Progenitor cell of endocrine pancreas (in vitro differentiated cells): ENCODE results near the gene VANGL2. TPM values are rescaled to one million over a fixed set of nuclear protein-coding genes. Genes with fewer than 3 reads are reported as not detected.
A peak's percentile ranks its signal among the peaks of the same experiment; 100 is the strongest.

Experiments
- DNase-seq: peaks from one replicate; pipeline ENCODE4 v3.0.0; 2021; ENCODE audit warnings: low spot score; ENCODE audit not compliant: unreplicated experiment
- H3K27ac Mint-ChIP-seq: 2 replicates; pipeline ENCODE4 v1.8.0; 2021; ENCODE audit warnings: mild to moderate bottlenecking, moderate library complexity, mixed read lengths
- H3K27me3 Mint-ChIP-seq: 2 replicates; pipeline ENCODE4 v1.8.0; 2021; ENCODE audit warnings: mixed read lengths
- H3K36me3 Mint-ChIP-seq: 2 replicates; pipeline ENCODE4 v1.8.0; 2022; ENCODE audit warnings: mixed read lengths; ENCODE audit not compliant: insufficient read depth
- H3K4me1 Mint-ChIP-seq: 2 replicates; pipeline ENCODE4 v1.8.0; 2021; ENCODE audit warnings: low read depth, mixed read lengths
- H3K4me3 Mint-ChIP-seq: 2 replicates; pipeline ENCODE4 v1.8.0; 2021; ENCODE audit warnings: low read depth, mild to moderate bottlenecking, moderate library complexity, mixed read lengths
- H3K9me3 Mint-ChIP-seq: 2 replicates; pipeline ENCODE4 v1.8.0; 2021; ENCODE audit warnings: low read depth, mixed read lengths
- total RNA-seq: library from RNA; stranded (reverse); gene quantifications from 2 replicates; pipeline ENCODE4 v1.2.1, GENCODE V29; 2021
- TF ChIP-seq, protein P1 (sequence below): fragments of 200-600 bp; sonication (generic); IDR thresholded peaks from one replicate; pipeline ENCODE4 v1.5.0; 2021; ENCODE audit warnings: antibody characterized with exemption, mild to moderate bottlenecking; ENCODE audit not compliant: unreplicated experiment

Gene VANGL2
- total RNA-seq, 1 donor from 2014 or later, result 80.4 TPM

DNA sequence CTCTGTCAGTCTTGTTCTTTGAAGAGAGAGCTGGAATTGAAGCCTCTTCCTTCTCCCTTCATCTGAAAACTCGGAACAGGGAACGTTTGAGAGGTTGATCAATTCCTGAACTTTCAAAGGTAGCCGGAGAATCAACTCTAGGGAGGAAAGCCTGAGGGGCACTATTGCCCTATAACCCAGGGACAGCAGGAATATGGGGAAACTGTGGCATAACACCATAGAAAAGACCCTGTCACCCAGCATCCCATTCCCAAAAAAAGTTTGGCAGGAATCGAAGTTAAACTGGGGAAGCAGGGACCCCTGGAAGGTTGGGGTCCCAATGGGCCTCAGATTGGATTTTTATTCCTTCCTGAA, 38.6 kb upstream of the VANGL2 start:
- H3K4me3 Mint-ChIP-seq, result no peak overlapping the region
- TF ChIP-seq, protein P1, sequence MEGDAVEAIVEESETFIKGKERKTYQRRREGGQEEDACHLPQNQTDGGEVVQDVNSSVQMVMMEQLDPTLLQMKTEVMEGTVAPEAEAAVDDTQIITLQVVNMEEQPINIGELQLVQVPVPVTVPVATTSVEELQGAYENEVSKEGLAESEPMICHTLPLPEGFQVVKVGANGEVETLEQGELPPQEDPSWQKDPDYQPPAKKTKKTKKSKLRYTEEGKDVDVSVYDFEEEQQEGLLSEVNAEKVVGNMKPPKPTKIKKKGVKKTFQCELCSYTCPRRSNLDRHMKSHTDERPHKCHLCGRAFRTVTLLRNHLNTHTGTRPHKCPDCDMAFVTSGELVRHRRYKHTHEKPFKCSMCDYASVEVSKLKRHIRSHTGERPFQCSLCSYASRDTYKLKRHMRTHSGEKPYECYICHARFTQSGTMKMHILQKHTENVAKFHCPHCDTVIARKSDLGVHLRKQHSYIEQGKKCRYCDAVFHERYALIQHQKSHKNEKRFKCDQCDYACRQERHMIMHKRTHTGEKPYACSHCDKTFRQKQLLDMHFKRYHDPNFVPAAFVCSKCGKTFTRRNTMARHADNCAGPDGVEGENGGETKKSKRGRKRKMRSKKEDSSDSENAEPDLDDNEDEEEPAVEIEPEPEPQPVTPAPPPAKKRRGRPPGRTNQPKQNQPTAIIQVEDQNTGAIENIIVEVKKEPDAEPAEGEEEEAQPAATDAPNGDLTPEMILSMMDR, result no peak
- H3K36me3 Mint-ChIP-seq, result peaks cover 15% of the 10 kb centered on the region
- H3K27me3 Mint-ChIP-seq, result no peaks in the 10 kb centered on the region
- DNase-seq, result no peak
- H3K4me1 Mint-ChIP-seq, result peaks cover 8% of the 10 kb centered on the region
- no peaks in the 10 kb centered on the region for H3K9me3 Mint-ChIP-seq
- peak overlapping the region; percentile 97 for H3K27ac Mint-ChIP-seq

DNA sequence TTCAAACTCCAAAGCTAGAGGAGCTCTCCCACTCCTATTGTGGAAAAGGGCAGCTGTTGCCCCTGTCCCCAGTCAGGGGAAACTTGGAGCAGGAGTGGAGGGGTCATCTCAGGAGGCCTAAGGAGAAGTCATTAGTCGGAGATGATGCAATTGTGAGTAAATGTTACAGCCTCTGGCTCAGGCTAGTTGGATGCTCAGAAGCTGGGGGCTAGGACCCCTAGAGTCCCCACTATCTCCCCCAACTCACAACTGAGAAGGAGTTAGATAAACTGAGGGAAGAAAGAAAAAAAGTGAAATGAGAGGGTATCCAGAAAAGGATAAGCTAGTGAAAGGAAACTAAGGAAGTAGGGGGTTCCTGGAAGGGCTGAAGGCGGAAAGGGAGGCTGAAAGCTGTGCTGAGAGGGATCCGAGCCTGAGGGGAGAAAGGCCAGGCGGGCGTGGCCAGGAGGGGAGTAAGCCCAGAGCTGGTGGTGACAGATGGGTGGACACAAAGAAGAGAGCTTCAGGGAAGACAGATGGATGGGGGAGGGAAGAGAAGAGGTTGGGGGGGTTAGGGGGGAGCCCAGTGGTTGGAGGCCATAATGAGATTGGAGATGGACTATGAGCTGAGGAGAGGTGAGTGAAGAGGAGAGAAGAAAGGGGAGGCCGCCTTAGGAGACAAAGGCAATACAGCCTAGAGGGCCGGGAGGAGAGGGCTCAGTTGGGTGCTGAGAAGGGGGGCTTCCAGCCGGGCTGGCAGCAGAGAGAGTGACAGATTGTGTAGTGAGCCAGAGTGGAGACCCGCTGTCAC, 38.0 kb upstream of the VANGL2 start:
- Mint-ChIP-seq H3K27ac (peak overlapping the region; percentile 97), H3K27me3 (no peaks in the 10 kb centered on the region), H3K4me3 (no peak overlapping the region), H3K4me1 (peaks cover 8% of the 10 kb centered on the region), H3K9me3 (no peaks in the 10 kb centered on the region), H3K36me3 (peaks cover 11% of the 10 kb centered on the region)
- TF ChIP-seq, protein P1, result no peak
- DNase-seq, result no peak

DNA sequence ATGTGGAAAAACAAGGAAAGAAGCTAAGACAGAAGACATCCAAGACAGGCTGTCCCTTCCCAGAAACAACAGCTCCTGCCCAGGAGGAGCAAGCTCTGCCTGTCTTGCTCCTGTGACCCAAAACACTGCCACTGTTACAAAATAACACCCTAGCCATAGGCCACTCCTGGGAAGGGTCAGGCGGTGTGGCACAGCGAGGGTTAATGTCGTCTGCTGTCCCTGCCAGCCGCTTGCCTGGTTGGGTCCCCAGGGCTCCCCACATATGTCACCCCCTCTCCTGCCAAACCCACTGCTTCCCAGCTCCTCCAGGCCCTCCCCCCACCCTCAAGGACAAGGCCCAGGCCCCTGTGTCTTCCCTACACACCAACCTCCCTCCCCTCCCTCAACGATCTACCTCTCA, 37.4 kb upstream of the VANGL2 start:
- no peak overlapping the region for H3K4me3 Mint-ChIP-seq
- peaks cover 8% of the 10 kb centered on the region for H3K4me1 Mint-ChIP-seq
- no peaks in the 10 kb centered on the region for H3K27me3 Mint-ChIP-seq
- H3K36me3 Mint-ChIP-seq, result peaks cover 10% of the 10 kb centered on the region
- TF ChIP-seq, protein P1, result no peak
- no peak for DNase-seq
- H3K27ac Mint-ChIP-seq, result no peak overlapping the region
- no peaks in the 10 kb centered on the region for H3K9me3 Mint-ChIP-seq

DNA sequence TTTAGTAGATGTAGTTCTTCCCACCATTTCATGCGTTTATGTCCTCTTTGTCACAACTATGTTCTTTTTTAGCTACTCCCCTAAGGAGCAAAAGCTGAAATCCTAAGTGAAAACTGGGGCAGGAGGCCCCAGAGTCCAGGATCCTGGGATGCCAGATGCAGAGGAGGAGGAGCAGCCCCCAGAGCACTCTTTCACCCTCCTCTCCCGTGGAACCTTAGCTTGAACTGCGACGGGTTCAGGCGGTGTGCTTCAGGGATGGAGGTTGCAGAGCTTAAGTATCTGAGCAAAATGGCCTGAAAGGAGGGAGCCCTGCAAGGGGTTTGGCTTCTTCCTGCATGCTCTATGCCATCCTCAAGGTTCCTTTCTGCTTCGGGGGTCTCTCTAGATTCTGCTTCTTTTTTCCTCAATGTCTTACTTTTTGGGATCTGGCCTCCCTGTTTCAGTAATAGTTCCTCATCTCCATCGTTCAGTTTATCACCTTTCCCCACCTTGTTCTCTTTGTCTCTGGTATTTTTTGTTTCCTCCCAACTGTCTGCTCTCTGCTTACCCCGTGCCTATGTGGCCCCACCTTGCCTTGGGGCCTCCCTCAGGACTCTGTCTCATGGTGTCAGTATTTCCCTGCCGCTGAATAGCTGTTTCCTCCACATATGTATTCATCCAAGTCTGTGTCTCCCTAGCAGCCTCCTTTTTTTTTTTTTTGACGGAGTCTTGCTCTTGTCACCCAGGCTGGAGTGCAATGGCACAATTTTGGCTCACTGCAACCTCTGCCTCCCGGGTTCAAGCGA, 36.2 kb upstream of the VANGL2 start:
- H3K36me3 Mint-ChIP-seq, result peaks cover 2% of the 10 kb centered on the region
- peaks cover 8% of the 10 kb centered on the region for H3K4me1 Mint-ChIP-seq
- DNase-seq, result no peak
- no peaks in the 10 kb centered on the region for H3K27me3 Mint-ChIP-seq
- no peaks in the 10 kb centered on the region for H3K9me3 Mint-ChIP-seq
- no peak overlapping the region for H3K4me3 Mint-ChIP-seq
- no peak overlapping the region for H3K27ac Mint-ChIP-seq
- TF ChIP-seq, protein P1, result no peak

DNA sequence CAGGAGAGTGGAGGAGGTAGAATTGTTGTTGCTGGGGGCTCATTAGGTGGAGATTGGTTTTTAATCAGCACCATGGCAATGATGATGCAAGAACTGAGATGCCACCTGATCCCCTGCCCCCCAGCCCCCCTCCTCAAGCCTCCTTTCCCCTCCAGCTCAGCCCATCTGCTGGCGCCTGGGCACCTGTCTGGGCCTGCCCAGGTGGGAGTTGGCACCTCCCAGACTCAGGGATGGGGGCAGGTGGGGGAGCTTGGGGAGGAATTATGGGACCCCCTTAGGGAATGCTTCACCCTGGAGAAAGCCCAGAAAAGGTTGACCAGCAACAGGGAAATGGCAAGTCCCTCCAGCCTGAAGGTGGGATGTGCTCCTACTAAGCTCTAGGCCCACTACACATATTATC, 35.0 kb upstream of the VANGL2 start:
- TF ChIP-seq, protein P1, result no peak
- no peaks in the 10 kb centered on the region for H3K36me3 Mint-ChIP-seq
- H3K4me3 Mint-ChIP-seq, result no peak overlapping the region
- H3K4me1 Mint-ChIP-seq, result peaks cover 8% of the 10 kb centered on the region
- DNase-seq, result no peak
- H3K27me3 Mint-ChIP-seq, result no peaks in the 10 kb centered on the region
- no peaks in the 10 kb centered on the region for H3K9me3 Mint-ChIP-seq
- H3K27ac Mint-ChIP-seq, result no peak overlapping the region
